ENCODE data around the gene FOXF1.

The FOXF1 gene

DNA sequence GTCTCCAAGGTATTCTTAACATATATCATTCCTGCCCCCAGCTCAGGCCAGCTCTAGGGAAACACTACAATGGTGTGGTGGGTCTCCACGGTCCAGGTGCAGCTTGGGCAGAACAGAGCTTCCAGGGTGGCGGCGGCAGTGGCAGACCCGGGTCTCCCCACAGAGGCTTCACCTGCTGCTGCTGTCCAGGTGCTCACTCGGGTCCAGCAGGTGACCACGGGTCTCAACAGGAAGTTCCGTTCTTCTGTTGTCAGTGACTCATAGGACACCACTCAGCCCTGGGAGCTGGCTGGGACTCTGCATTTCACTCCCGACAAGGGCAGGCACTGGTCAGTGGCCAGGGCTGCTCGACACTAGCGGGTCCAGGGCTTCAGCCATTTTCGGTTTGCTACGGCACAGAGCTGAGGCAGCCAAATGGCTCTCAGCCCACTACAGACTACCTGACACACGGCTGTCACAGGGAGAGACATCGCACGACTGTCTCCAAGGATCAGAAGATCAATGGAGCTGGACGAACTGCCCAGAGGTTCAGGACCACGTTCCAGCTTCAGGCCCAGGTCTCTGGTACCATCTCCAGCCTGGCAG lies 28.0 kb downstream of the FOXF1 start:
- no peak for DNase-seq

DNA sequence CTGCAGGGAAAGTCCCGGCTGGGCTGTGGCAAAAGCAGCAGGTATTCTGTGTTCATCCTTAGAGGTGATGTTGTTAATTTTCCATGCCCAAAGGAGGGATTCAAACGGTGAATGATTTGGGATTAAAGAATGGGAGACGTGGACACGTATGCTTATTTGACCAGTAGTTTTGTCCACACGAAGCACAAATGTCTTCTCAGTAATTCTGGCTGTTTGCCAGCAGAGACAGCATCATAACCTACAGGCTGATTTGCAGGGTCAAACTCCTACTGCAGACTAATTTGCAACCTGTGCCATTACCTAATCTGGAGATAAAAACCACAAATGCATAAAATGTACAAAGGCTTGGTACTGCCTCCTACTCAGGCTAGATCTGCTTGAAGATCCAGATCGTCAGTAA lies 30.6 kb downstream of the FOXF1 start:
- no peak for DNase-seq

DNA sequence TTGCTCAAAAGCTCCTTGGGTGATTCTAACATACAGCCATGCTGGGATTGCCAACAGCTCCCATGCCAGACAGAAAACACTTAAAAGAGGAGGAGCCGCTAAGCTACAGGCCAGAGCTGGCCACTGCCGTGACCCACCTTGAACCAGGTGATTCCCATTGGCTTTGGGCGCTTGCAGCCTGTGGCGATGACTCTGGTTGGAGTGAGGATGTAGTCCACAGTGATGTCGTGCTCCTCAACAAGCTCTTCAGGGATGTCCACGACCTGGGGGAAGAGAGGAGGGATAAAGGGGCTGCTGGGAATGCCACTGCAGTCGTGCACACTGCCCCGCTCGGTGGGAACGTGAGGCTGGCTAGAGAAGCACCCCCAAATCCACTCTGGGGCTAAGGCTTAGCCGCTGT lies 31.2 kb downstream of the FOXF1 start:
- no peak for DNase-seq

DNA sequence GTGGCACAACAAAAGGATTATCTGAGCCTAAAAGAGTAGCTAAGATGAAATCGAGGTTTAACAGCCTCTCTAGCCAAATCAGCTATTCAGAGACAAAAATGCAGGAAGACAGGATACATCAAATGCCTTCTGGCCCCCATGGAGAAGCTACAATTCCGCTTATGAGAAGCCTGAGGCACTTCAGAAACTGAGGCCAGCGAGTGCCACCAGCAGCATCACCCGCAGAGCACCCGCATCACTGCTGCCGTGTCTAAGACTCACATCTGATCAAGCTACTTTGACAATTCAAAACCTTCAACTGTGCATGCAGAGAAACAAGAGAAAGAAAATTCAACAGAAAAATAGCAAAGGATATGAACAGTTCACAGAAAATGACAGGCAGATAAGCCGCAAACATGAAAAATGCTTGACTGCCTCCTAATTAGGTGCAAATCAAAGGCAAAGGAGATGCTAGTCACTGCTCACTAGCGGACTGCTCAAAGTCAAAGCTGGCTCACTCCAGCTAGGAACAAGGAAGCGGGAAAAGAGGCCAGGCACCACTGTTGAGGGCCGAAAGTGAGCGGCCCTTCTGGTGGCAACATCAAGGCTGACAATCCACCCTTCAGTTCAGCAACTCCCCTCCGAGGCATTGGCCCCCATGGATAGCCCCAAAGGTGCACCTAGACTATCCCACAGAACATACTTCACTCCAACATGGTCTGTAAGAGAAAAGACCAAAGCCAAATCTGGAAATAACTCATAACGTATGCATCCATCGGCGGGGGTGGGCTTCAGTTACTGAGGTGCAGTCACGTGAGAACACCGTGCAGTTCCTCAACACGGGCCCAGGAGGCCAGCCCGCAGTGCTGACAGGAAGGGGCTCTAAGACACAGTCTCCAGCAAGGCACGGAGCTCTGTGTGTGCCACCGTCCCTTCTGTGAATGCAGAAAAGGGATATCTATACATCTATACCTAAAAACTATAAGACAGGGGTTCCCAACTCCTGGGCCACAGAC lies 32.7 kb downstream of the FOXF1 start:
- no peak for DNase-seq

DNA sequence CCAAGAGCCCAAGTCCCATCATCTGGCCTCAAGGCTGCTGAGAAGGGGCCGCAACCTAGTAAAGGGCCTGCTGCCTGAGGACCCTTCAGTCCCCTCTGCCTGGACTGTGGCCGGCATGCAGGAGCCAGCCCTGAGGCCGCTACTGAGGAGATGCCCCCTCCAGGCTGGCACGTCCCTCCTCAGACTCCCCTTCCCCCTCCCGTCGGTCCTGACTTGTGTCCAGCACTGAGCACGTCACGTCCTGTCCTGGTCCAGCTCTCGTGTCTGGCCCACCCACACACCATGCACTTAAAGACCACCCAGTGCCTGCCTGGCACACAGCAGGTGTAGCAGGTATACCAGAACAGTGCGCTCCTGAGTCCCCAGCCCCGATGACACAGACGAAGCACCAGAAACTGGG lies 35.2 kb downstream of the FOXF1 start:
- no peak for DNase-seq

DNA sequence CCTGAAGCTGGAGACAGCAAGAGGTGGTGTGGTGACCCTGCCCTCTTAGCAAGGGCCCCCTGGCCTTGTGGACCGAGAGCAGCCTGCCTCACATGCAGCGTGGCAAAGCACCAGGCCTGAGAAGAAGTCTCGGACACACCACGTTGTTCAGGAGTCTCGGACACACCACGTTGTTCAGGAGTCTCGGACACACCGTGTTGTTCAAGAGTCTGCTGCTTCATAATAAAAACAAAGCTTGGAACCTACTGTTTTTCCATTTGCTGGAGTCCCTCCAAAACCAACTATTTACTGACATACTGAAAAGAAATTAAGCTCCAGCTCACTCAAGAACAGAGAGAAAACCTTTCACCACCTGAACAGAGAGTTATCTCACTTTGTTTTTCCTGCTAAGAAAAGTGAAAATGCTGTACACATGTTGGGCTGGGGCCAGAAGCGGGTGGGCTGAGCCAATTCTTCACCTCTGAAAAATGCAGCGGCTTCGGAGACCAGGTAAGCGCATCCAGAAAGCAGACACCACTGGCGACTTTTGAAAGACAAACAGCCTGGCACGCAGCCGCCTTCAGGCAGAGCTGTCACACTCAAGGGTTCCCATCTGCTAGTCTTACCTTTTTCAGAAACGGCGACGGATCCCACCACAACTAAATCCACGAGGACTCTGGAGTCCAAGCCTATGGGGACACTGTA lies 35.8 kb downstream of the FOXF1 start:
- DNase-seq = no peak

DNA sequence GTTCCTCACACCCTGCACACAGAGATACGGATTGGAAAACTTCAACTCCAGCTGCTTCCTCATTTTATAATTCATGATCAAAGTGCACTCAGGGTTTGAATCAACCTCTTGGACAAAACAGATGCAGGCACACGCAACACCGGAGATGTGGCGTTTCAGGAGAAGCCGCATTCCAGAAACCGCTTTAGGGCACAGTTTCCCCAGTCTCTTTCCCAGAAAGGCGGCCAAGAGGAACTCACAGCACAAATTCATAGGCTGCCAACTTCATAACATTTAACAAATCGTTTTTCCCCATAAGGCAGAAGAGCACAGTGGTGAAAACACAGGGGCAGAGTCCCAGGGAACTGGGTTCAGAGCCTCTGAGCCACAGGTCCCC lies 36.3 kb downstream of the FOXF1 start:
- no peak for DNase-seq

DNA sequence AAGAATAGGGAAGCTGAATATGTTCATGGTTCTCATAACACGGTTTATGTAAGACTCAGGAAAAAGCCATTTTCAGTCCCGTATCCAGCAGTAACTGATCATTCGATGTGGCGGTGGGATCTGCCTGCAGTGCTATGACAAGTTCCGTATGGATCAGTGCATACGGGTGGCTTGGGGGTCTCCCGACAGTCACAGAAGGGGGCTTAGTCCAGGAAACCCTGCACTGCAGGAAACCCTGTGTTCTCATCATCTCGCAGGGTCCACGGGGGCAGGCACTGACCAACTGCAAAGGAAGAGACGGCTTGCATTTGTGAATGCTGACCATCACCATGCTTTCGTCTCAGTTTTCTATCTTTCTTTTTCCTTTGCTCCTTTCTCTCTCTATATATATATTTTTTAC lies 37.0 kb downstream of the FOXF1 start:
- no peak for DNase-seq

DNA sequence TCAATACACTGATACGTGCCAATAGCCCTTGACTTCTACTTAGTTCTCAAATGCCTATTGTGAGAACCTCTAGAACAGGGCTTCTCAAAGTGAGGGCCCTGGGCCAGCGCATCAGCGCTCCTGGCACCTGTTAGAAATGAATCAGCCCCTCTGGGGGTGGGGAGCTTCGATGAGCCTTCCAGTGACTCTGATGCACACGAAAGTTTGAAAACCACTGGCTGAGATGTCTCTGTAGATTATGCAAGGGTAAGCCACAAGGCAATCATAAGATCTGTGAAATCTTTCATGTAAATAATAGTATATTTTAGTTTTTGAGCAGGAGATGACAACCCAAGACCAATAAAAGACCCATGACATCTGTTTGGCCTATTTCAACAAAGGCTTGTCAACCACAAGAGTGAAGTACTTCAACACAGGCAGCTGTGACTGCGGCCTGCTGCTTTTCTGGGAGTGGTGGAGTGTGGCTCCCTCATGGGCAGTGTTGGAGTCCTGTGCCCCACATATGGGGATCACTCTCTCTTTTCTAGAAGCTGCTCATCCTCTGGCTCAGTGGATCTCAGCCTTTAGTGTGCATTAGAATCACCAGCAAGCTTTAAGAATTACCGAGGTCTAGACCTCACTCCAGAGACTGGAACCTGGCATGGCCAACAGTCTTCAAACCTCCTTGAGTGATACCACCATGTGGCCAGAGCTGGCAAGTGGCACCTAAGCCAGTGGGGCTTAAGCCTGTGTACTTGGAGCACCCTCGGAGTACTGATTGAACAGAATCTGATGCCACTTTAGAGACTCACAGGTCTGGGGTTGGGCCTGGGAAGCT lies 39.0 kb downstream of the FOXF1 start:
- no peak for DNase-seq

DNA sequence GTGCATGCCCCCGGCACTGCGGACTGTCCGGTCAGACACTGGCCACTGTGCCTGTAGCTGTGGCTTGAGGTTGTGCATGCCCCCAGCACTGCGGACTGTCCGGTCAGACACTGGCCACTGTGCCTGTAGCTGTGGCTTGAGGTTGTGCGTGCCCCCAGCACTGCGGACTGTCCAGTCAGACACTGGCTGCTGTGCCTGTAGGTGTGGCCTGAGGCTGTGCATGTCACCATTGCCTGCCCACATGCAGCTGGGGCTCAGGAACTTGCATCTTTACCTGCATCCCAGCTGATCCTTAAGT lies 39.5 kb downstream of the FOXF1 start:
- no peak for DNase-seq

DNA sequence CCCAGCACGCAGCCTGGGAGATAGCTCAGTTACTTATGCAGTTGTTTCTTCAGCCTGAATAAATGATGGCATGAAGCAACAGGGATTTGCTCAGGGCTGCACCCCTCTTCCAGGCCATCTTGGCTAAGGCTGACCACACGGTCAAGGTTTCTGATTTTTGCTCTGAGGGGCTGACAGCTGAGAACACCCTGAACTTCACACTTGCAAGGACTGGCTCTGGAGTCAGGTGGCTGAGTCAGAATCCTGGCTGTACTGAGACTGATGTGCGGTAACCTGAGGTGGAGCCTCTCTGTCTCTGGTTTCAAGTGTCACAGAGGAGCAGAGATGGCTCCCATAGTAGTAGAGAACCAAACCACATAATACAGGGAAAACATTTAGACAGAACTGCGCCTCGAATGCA lies 40.0 kb downstream of the FOXF1 start:
- no peak for DNase-seq

DNA sequence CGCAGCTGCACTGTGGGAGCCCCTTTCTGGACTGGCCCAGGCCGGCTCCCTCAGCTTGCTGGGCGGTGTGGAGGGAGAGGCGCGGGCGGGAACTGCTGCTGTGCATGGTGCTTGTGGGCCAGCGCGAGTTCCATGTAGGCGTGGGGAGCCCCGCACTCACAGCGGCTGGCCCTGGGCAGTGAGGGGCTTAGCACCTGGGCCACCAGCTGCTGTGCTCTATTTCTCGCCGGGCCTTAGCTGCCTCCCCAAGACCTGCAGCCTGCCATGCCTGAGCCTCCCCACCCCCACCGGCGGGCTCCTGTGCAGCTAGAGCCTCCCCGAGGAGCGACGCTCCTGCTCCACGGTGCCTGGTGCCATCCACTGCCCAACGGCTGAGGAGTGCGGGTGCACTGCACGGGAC lies 43.0 kb downstream of the FOXF1 start:
- no peak for DNase-seq

DNA sequence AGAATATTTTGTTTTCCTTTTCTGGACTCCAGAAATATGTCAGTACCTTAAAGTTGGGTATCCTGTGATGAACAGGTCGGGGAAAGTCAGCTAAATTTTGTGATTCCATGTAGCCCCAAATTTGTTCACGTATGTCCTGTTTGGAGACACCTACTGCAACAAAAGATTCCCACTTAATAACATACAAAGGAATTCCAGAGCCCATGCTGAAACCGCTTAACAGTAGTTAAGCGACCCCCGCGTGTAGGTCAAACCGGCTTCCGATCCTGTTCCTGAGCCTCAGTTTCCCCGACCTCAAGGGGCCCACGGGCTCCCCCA lies 44.2 kb downstream of the FOXF1 start:
- DNase-seq = no peak

DNA sequence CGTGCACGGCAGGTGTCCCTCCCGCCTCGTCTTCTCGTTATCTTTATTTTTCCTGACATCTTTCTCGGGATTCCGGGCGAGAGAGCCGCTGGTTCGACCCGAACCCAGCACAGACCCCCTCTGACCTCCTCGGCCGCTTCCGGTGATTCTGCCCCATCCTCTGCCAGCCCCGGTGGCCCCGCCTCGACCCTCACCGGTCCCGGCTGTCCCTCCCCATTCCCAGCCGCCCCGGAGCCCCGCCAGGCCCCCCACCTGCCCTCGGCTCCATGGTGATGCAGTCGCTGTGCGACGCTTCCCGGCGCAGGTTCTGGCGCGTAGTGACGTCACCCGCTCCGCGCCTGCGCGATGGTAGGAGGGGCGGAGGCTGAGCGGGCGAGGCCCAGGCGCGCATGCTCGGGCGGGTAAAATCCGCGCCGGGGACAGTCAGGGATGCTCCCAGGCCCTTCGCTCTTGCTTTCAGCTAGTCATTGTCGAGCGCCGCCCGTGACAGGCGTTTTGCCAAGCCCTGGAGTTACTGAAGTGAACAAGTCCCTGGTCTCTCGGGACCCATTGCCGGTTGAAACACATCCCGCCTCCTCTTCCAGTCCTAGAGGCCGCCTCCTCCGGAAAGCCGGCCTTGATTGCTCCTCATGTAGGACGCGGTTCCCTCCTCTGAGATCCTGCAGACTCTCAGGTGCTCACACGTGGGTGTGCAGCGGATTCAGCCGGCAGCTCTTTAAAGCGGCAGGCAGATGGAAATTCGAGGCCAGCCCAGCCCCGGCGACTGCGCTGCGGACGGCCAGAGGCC lies 44.8 kb downstream of the FOXF1 start, which contains the start of gene MTHFSD:
MTHFSD (minus strand) TSS at position 319 of the 787 bp plus-strand sequence; CDS start at position 268, 51 bp downstream.
- DNase-seq = peak; percentile 96

DNA sequence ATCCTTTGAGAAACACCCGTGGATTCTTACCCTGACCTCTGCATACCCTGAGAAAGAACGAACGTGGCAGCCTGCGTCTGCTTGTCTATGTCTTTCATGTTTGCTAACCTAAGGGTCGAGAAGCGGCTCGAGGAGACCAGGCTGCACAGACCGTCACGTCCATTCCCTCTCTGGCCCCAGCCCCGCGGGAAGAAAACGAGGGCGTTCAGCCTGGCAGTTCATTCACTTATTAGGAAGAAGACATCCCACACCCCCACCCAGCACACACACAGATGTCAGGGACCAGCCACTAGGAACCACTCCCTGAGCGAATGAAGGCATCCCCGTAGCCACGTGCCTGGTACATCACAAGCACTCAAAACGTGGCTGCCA lies 45.4 kb downstream of the FOXF1 start:
- DNase-seq = no peak

DNA sequence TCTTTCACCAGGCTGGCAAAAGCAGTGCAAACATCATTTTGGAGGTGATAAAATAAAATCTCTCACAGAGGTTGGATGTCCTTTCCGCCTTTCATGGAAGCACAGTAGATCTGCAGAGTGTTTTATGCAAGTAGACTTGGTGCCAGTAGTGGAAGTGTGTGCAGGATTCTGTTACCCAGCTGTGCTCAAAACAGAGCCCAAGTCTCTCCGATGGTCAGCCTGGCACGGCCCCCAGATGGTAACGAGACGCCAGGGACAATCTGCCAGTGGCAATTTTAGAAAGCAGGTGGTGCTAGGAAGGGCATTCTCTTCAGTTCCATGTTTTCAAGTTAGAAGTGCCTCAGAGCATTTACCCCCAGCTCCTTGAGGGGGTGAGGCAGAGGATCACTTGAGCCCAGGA lies 46.2 kb downstream of the FOXF1 start:
- DNase-seq = no peak

DNA sequence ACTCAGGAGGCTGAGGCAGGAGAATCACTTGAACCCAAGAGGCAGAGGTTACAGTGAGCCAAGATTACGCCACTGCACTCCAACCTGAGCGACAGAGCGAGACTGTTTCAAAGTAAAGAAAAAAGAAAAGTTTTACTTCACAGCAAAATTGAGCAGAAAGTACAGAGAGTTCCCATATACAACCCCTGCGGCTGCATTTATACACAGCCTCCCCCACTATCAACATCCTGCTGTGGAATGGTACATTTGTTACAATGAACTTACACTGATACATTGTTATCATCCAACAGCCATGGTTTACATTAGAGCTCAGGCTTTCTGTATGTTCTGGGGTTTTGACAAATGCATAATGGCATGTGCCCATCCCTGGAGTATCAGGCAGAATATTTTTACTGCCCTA lies 47.3 kb downstream of the FOXF1 start:
- no peak for DNase-seq

DNA sequence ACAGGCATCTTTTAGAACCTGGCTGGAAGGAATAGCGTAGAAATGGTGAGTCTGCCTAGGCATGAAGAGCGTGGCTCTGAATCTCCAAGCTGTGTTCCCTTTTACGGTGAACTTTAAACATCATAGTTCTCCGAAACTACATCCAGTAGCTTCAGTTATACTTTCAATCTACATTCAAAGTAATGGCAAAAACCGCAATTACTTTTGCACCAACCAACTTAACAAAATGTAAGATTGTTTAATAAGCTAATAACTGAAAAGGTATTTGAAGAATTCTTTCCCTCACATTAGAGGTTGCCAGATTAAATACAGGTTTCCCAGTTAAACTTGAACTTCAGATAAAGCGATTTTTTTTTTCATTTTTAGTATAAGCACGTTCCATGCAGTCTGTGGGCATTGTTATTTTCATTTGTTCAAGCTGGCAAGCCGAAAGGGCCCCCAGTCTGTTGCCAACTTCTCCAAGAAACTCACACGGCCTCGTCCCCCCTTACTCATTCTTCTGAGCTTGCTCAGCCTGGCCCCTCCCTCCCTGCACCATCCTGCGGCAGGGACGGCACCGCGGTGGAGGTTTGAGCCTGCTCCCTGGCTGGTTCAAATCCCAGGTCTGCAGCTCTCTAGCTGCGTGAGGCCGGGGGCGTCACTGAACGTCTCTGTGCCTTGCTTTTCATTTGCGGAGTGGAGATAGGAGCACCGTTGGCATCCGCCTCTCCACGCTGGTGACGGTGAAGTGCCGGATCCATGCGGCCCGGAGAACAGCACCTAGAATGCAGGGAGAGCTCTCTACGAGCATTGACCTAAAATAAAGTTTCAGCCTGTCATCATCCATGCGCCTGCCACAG lies 48.2 kb downstream of the FOXF1 start:
- no peak for DNase-seq

DNA sequence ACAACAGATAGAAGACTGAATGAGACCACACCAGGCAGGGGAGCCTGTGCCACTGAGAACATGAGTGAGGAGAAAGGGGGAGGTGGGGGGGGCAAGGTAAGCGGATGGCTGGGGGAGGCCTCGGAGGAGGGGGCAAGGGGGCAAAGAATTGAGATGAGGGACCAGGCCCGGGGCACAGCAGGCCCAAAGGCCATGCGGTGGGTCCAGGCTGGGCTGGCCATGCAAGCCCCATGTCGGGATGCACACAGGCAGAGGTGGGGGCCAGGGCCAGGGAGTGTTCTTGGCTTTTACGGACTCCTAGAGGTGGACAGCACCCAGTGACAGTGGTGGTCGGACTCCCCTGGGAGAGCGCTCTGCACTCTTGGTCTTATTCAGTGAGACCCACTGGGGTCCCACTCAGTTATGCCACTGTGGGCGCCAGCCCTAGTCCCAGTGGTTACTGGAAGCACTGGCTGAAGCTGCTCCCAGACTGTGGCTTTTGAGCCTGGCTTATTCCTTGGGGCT lies 49.5 kb downstream of the FOXF1 start:
- DNase-seq = no peak

DNA sequence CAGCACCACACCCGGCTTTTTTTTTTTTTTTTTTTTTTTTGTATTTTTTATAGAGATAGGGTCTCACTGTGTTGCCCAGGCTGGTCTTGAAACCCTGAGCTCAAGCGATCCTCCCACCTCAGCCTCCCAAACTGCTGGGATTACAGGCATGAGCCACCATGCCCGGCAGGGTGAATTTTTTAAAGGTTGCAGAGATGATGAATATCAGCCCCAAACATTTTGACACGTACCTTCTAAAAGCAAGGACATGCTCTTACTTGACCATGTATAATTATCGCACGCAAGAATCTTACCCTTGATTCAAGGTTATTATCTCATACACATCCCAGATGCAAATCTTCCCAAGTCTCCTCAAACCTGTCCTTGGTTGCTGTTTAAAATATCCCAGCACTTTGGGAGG lies 52.0 kb downstream of the FOXF1 start:
- no peak for DNase-seq
